Amniotic epithelial cell (primary cell): Measurements from ENCODE around the gene UFSP2.
A peak's percentile ranks its signal among the peaks of the same experiment; 100 is the strongest.

Experiments
- DNase-seq: peaks from one replicate; pipeline ENCODE4 v3.0.0-alpha.2; 2010; ENCODE audit warnings: low read depth

Gene UFSP2, protein sequence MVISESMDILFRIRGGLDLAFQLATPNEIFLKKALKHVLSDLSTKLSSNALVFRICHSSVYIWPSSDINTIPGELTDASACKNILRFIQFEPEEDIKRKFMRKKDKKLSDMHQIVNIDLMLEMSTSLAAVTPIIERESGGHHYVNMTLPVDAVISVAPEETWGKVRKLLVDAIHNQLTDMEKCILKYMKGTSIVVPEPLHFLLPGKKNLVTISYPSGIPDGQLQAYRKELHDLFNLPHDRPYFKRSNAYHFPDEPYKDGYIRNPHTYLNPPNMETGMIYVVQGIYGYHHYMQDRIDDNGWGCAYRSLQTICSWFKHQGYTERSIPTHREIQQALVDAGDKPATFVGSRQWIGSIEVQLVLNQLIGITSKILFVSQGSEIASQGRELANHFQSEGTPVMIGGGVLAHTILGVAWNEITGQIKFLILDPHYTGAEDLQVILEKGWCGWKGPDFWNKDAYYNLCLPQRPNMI

DNA sequence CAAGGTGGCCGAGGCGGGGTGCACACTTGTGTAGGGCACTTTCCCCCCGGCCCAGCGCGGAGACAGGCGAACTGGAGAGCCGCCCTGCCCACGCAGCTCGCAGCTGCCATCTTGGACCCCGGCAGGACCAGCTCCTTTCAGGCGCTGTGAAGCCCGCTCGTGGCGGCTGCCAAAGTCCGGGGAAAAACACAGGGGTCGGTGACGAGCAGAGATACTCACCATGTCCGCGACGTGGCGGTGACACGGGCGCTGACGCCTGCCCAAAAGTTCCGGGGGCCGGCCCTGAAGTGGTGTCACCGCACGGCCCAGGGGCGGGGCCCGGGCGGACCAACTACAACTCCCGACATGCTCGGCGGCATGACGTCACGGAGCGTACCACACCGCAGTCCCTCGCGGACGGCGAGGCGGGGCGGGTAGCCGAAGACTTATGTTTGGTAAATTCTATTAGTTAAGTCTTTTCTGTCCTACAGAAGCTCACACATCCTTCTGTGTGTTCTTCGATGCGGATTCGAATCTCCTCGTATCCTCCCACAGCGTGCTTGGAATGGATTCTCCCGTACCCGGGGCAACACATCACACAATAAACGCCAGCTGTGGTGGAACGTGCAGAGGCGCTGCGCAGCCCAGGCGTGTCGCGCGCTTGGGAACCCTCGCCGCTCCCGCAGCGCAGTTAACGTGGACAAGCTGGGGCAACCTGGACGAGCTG lies at the start of gene UFSP2:
Gene UFSP2, minus strand, starts transcription at position 318 of the 706 bp plus-strand sequence. Its CDS starts 96 bp downstream, at position 222.
- peak; percentile 83 for DNase-seq

- no peak for DNase-seq
Observed at GRCh38 chr4:185473247-185473646, 47.5 kb upstream of the UFSP2 start.

- DNase-seq: no peak
Observed at GRCh38 chr4:185472103-185472542, 46.4 kb upstream of the UFSP2 start.

DNA sequence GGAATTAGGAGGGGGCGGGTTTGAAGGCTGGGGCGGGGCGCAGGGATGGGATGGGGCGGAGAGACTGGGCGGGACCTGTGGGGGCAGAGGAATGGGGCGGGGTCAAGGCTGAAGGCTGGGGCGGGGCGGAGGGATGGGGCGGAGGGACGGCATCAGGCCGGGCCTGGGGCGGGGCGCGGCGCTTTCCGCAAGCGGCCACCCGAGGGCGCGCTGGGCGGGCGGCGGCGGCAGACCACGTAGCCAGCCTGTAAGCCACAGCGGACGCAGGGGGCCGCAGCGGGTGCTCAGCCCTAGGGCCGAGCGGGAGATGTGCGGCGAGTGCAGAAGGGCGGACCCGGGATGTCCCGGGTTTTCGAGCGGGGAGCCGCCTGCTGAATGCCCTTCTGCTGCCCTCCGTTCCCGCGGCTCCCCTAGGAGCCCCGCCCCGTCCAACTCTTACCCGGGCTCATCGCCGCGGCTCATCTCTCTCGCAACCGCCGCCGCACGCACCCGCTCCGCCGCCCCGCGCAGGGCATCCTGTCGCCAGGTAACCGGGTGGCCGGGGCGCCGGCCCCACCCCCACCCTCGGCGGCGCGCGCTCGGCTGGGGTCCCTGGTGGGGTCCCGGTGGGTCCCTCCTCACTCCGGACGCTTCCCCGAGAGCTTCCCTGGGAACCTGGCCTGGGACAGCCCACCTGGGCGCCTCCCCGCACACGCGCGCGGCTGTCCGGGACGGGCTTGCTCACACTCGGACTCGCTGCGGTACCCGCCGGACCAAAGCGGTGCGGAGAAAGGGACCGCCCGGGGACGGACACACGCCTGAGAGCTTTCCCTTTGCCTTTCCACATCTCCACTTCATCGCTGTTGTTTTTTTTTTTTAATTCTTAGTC lies 45.7 kb upstream of the UFSP2 start, which contains the start of gene CCDC110:
Gene CCDC110, minus strand, starts transcription at position 499 of the 868 bp plus-strand sequence. Its CDS starts 50 bp downstream, at position 449.
- DNase-seq: peak; percentile 88

GRCh38 chr4:185470501-185471195 lies 44.9 kb upstream of the UFSP2 start:
- DNase-seq: peak; percentile 10

- DNase-seq: no peak
Observed at GRCh38 chr4:185469580-185470154, 43.9 kb upstream of the UFSP2 start.

DNA sequence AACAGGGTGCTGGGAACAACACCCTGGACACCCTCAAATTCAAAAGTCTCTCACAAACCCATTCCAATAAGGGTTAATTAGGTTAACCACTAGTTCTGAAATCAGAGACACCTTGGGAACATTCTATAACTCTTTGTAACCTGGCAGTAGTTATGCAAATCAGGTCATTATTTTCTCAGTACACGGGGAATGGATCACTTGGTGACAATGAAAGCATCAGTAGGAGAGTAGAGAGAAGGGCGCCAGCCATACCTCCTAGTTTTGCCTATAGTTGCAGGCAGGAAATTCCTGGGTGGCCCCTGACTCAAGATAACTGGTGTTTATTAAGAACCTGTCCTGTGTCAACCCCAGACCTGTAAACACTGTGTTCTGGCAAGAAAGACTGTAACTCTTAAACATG lies 43.2 kb upstream of the UFSP2 start:
- DNase-seq: no peak

DNA sequence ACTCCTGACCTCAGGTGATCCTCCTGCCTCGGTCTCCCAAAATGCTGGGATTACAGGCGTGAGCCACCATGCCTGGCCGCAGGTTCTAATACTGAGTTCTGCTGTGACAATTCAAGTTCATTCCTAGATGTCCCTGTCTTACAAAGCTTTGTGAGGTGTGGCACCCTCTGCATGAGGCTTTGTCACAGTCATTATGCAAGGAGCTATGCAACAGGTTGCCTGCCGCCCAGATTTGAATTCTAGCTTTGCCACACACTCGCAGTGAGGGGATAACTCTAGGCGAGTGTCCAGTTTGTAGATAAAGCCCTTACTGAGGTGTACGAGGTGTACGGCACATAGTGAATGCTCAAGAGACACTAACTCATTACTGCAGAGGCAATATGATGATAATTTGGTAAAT lies 42.2 kb upstream of the UFSP2 start:
- DNase-seq: no peak

GRCh38 chr4:185467101-185467500 lies 41.3 kb upstream of the UFSP2 start:
- peak; percentile 3 for DNase-seq

- DNase-seq: no peak
Observed at GRCh38 chr4:185465707-185466106, 39.9 kb upstream of the UFSP2 start.

DNA sequence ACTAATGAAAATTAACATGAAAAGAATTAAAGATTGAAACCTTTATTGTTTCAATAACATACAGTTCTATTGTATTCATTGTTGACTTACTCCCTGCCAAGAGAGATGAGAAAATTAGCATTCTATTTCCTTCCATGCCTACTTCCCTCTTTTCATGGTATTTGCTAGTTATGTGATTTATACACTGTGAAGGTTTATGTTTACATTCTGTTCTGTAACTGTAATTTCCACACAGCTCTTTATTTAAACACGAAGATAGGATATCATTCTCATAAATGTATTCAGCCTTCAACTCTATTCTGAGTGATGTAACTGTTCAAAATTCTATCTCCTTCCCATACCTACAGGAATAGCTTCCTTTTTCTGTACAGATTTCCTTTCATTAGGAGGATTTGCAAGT lies 39.1 kb upstream of the UFSP2 start:
- no peak for DNase-seq

DNA sequence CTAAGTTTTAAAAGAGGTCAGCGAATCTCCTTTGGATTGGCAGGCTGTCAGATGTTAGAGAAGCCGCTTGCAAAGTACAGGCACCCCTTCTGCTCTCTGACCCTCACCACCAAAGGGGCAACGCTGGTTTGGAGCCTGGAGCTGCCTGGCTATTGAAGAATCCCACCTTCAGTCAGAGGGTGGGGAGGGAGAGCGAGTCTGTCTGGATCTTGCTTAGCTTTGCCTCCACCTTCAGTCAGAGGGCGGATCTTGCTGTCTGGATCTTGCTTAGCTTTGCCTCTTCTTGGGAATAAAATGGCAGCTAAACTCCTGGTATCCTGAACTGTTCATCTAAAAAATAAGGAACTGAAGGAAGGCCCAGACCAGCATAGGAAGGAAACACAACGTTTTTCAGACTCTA lies 38.4 kb upstream of the UFSP2 start:
- no peak for DNase-seq

- DNase-seq: no peak
Observed at GRCh38 chr4:185463541-185463940, 37.8 kb upstream of the UFSP2 start.

GRCh38 chr4:185461565-185461964 lies 35.8 kb upstream of the UFSP2 start:
- DNase-seq: no peak

DNA sequence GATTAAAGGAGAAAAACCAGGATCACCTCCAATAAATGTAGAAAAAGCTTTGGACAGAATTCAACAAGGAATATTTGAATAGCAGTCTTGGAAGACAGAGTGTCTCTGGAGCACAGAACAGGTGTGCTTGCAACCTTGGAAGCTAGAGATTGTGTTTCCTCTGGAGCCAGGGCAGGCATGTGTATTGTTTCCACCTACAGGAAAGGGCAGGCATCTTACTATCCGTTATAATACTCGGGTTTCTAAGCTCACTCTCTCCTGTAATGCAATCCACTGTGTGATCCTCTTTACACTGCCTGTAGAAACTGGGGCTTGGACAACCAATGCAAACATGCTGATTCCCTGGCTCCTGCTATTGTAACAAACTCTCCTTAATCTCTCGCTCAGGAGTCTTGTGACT lies 31.4 kb upstream of the UFSP2 start:
- no peak for DNase-seq

DNA sequence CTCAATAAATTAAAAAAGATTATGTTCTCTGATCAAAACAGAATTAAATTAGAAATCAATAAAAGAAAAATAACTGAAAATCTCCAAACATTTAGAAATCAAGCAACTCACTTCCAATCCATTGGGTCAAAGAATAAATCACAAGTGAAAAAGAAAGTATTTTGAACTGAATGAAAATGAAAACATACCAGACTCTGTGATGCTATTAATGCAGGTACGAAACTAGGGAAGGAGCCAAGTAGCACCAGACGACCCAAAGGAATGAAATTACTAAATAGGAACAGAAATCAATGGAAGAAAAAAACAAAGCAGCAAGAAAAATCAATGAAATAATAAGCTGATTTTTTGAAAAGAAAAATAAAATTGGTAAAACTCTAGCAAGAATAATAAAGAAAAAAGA lies 30.4 kb upstream of the UFSP2 start:
- DNase-seq: no peak

DNA sequence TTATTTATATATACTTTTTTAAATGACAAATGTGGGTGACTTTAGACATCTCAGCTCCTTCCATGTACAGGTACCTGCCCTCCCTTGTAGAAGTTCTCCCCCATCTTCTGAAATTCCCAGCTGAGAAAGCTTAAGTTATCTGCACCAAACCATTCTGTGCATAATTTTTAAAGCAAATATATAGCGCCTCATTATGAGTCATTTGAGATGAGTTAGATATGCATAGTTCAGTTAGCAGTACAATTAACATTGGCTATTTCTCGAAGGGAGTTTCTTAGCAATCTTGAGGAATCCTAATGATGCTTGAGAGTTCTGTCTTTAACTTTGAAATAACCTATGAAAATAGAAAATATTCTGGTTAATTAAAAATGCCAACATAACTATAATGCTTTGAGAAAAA lies 19.4 kb upstream of the UFSP2 start:
- DNase-seq: no peak

GRCh38 chr4:185441479-185441878 lies 15.7 kb upstream of the UFSP2 start:
- no peak for DNase-seq

DNA sequence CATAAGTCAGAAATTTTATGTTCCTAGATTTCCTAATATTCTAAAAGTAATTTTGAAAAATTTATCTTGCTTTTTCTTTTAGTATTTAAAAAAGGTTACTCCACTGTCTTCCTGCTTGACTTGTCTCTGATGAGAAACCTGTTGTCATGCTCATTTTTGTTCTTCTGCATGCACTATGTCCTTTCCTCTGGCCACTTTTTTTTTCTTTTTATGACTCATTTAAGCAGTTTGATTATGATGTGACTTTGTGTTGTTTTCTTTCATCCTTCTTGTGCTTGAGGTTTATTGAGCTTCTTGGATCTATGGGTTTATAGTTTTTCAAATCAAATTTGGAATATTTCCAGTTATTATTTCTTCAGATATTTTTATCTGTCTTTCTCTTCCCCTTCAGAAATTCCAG lies 12.0 kb upstream of the UFSP2 start:
- no peak for DNase-seq

GRCh38 chr4:185435466-185435865 lies 9.7 kb upstream of the UFSP2 start:
- DNase-seq: no peak

DNA sequence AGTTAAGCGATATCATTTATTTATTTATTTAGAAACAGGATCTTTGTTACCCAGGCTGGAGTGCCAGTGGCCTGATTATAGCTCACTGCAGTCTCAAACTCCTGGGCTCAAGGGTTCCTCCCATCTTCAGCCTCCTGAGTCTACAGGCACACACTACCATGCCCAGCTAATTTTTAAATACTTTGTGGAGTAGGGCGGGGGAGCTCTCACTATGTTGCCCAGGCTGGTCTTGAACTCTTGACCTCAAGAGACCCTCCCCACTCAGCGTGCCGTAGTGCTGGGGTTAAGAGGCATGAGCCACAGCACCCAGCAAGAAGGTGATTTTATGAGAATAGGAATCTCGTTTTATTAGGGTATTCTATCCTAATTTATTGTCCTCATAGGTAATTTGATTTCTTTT lies 3.9 kb upstream of the UFSP2 start:
- no peak for DNase-seq
